ENCODE data around the gene KCNAB1.

KCNAB1 gene

GRCh38 chr3:156407617-156408225 lies 287.3 kb downstream of the KCNAB1 start:
- TF ChIP-seq EZH2 (IDR thresholded peaks at IDR 0.05; ENCODE audit: borderline replicate concordance, low read length) (no peak), CTCF (IDR thresholded peaks at IDR 0.05; ENCODE audit: low read length) (no peak)
- Histone ChIP-seq H3F3A (ENCODE audit: insufficient read depth, low read length) (no peaks in the 10 kb centered on the region), H3K9me3 (ENCODE audit: low read length) (no peaks in the 10 kb centered on the region), H3K27ac (ENCODE audit: low read depth, low read length, poor library complexity, severe bottlenecking) (no peak overlapping the region), H4K20me1 (ENCODE audit: insufficient read depth, low read length) (no peaks in the 10 kb centered on the region), H3K9me2 (ENCODE audit: low read depth, low read length) (no peaks in the 10 kb centered on the region), H3K79me2 (ENCODE audit: insufficient read depth, low read length) (no peaks in the 10 kb centered on the region), H3K36me3 (ENCODE audit: insufficient read depth, low read length) (no peaks in the 10 kb centered on the region), H3K4me3 (ENCODE audit: low read depth, low read length, poor library complexity, severe bottlenecking) (no peak overlapping the region), H3K4me2 (ENCODE audit: low read length) (no peak overlapping the region), H3K27me3 (ENCODE audit: insufficient read depth, low read length) (no peaks in the 10 kb centered on the region), H3K9ac (ENCODE audit: low read length) (no peak overlapping the region), H2AFZ (ENCODE audit: low read length) (no peak overlapping the region), H3K4me1 (ENCODE audit: insufficient read depth, low read length, severe bottlenecking) (no peaks in the 10 kb centered on the region)

- H3K9ac ChIP-seq (ENCODE audit: low read length): no peak overlapping the region
- H3K9me2 ChIP-seq (ENCODE audit: low read depth, low read length): no peaks in the 10 kb centered on the region
- no peaks in the 10 kb centered on the region for H3K36me3 ChIP-seq (ENCODE audit: insufficient read depth, low read length)
- no peaks in the 10 kb centered on the region for H3K27me3 ChIP-seq (ENCODE audit: insufficient read depth, low read length)
- H4K20me1 ChIP-seq (ENCODE audit: insufficient read depth, low read length): no peaks in the 10 kb centered on the region
- no peaks in the 10 kb centered on the region for H3K79me2 ChIP-seq (ENCODE audit: insufficient read depth, low read length)
- no peak overlapping the region for H3K4me3 ChIP-seq (ENCODE audit: low read depth, low read length, poor library complexity, severe bottlenecking)
- H3K27ac ChIP-seq (ENCODE audit: low read depth, low read length, poor library complexity, severe bottlenecking): no peak overlapping the region
- no peak overlapping the region for H2AFZ ChIP-seq (ENCODE audit: low read length)
- TF ChIP-seq EZH2 (IDR thresholded peaks at IDR 0.05; ENCODE audit: borderline replicate concordance, low read length) (no peak), CTCF (IDR thresholded peaks at IDR 0.05; ENCODE audit: low read length) (no peak)
- no peaks in the 10 kb centered on the region for H3F3A ChIP-seq (ENCODE audit: insufficient read depth, low read length)
- no peaks in the 10 kb centered on the region for H3K4me1 ChIP-seq (ENCODE audit: insufficient read depth, low read length, severe bottlenecking)
- H3K9me3 ChIP-seq (ENCODE audit: low read length): no peaks in the 10 kb centered on the region
- H3K4me2 ChIP-seq (ENCODE audit: low read length): no peak overlapping the region
Observed at GRCh38 chr3:156409694-156410093, 289.3 kb downstream of the KCNAB1 start.

- Histone ChIP-seq H3K79me2 (ENCODE audit: insufficient read depth, low read length) (no peaks in the 10 kb centered on the region), H3K4me2 (ENCODE audit: low read length) (no peak overlapping the region), H3K9me2 (ENCODE audit: low read depth, low read length) (no peaks in the 10 kb centered on the region), H3K36me3 (ENCODE audit: insufficient read depth, low read length) (no peaks in the 10 kb centered on the region), H3K27ac (ENCODE audit: low read depth, low read length, poor library complexity, severe bottlenecking) (no peak overlapping the region), H3K4me3 (ENCODE audit: low read depth, low read length, poor library complexity, severe bottlenecking) (no peak overlapping the region), H3K9ac (ENCODE audit: low read length) (no peak overlapping the region), H3K9me3 (ENCODE audit: low read length) (no peaks in the 10 kb centered on the region), H3K4me1 (ENCODE audit: insufficient read depth, low read length, severe bottlenecking) (no peaks in the 10 kb centered on the region), H4K20me1 (ENCODE audit: insufficient read depth, low read length) (no peaks in the 10 kb centered on the region), H3F3A (ENCODE audit: insufficient read depth, low read length) (no peaks in the 10 kb centered on the region), H3K27me3 (ENCODE audit: insufficient read depth, low read length) (no peaks in the 10 kb centered on the region), H2AFZ (ENCODE audit: low read length) (no peak overlapping the region)
- TF ChIP-seq CTCF (IDR thresholded peaks at IDR 0.05; ENCODE audit: low read length) (no peak), EZH2 (IDR thresholded peaks at IDR 0.05; ENCODE audit: borderline replicate concordance, low read length) (no peak)
Observed at GRCh38 chr3:156412600-156412999, 292.2 kb downstream of the KCNAB1 start.
